Activated CD4-positive, alpha-beta memory T cell treated with anti-CD3 and anti-CD28 coated beads for 36 hours (primary cell): Measurements from ENCODE around the gene CALR. TPM values are rescaled to one million over a fixed set of nuclear protein-coding genes. Genes with fewer than 3 reads are reported as not detected.
"Not testable (repeated sequence)": the region's sequence is repeated elsewhere in the genome, so short reads cannot be mapped to it uniquely, and the experiment has no call there.

Experiments used
- CTCF ChIA-PET: fragments of 350-600 bp; sonication (Branson Sonifier 250); formaldehyde crosslinking; loops from one replicate; lab custom pipeline; 2021; ENCODE audit warnings: antibody characterized with exemption, inconsistent platforms; lab: Charles Lee
- POLR2A ChIA-PET: fragments of 350-600 bp; sonication (Branson Sonifier 250); formaldehyde crosslinking; loops from one replicate; lab custom pipeline; 2021; ENCODE audit warnings: antibody characterized with exemption; lab: Charles Lee
- DNase-seq: peaks from one replicate; pipeline ENCODE4 v3.0.0-alpha.2; 2020
- H3K27ac Mint-ChIP-seq: one replicate; pipeline ENCODE4 v1.8.0; 2021; ENCODE audit warnings: mixed read lengths
- H3K27me3 Mint-ChIP-seq: one replicate; pipeline ENCODE4 v1.8.0; 2021; ENCODE audit warnings: mixed read lengths
- H3K36me3 Mint-ChIP-seq: one replicate; pipeline ENCODE4 v1.8.0; 2021; ENCODE audit warnings: mixed read lengths
- H3K4me1 Mint-ChIP-seq: one replicate; pipeline ENCODE4 v1.8.0; 2021; ENCODE audit warnings: low read depth, mixed read lengths
- H3K4me3 Mint-ChIP-seq: one replicate; pipeline ENCODE4 v1.8.0; 2021; ENCODE audit warnings: mild to moderate bottlenecking, mixed read lengths
- H3K9me3 Mint-ChIP-seq: one replicate; pipeline ENCODE4 v1.8.0; 2021; ENCODE audit warnings: mixed read lengths
- intact Hi-C: fragments of 100-400 bp; cut with micrococcal nuclease; formaldehyde crosslinking; loops from one replicate; pipeline ENCODE4 v1.15.1; 2023
- total RNA-seq, 2 experiments: library from RNA; stranded (reverse); gene quantifications; one replicate each; pipeline ENCODE4 v1.2.3, GENCODE V29; 2021

CALR gene
- total RNA-seq: 100 to 1,000 TPM; 625 to 642 TPM

- H3K27me3 Mint-ChIP-seq: no peaks in the 10 kb centered on the region
- peaks cover 48% of the 10 kb centered on the region for H3K36me3 Mint-ChIP-seq
- H3K27ac Mint-ChIP-seq: peak within 1 kb of the TSS; percentile 95
- H3K4me1 Mint-ChIP-seq: peaks cover 50% of the 10 kb centered on the region
- H3K4me3 Mint-ChIP-seq: peak within 1 kb of the TSS; percentile 98
- ChIA-PET POLR2A (interaction anchor here (0.9 to 2.7 kb wide), 6 partner anchors 12 to 242 kb away, joined by 3 to 10 read pairs (median 5); partner anchors contain the start of genes FBXW9 and GCDH), CTCF (interaction anchor here (0.5 to 1.3 kb wide), 3 partner anchors 27 to 53 kb away, joined by 3 to 6 read pairs (median 6); no protein-coding TSS in a partner anchor)
- intact Hi-C loops: loop anchor here (1.0 to 5.0 kb wide), 8 partner anchors 8 to 326 kb away; partner anchors contain the start of genes GCDH, GET3, IER2 and JUNB
- H3K9me3 Mint-ChIP-seq: no peaks in the 10 kb centered on the region
- peak; percentile 99 for DNase-seq
Measured at GRCh38 chr19:12937927-12938778, at the start of gene CALR. CALR (plus strand) TSS chr19:12938609; CDS start chr19:12938680, 71 bp downstream.

- H3K27me3 Mint-ChIP-seq, H3K36me3 Mint-ChIP-seq, intact Hi-C loops, DNase-seq, H3K9me3 Mint-ChIP-seq: not testable (repeated sequence)
- POLR2A ChIA-PET: interaction anchor here (0.8 to 1.4 kb wide), 10 partner anchors 8 to 156 kb away, joined by 3 to 6 read pairs (median 4); partner anchors contain the start of genes CALR, DNASE2 and TRIR
- Mint-ChIP-seq H3K4me1 (peaks cover 29% of the 10 kb centered on the region), H3K4me3 (peak overlapping the region; percentile 99), H3K27ac (peak overlapping the region; percentile 80)
- CTCF ChIA-PET: interaction anchor here (0.7 to 2.0 kb wide), 12 partner anchors 8 to 219 kb away, joined by 3 to 19 read pairs (median 4); partner anchors contain the start of genes DNASE2, SYCE2 and TRIR
Measured at GRCh38 chr19:12890299-12890786, 48.1 kb upstream of the CALR start.

- ChIA-PET POLR2A (interaction anchor here (0.6 to 1.4 kb wide), 11 partner anchors 8 to 732 kb away, joined by 3 to 6 read pairs (median 4); partner anchors contain the start of genes CALR, DNASE2 and TRIR), CTCF (interaction anchor here (0.7 to 2.0 kb wide), 13 partner anchors 9 to 219 kb away, joined by 3 to 19 read pairs (median 4); partner anchors contain the start of genes DNASE2, SYCE2 and TRIR)
- no peaks in the 10 kb centered on the region for H3K9me3 Mint-ChIP-seq
- peaks cover 29% of the 10 kb centered on the region for H3K4me1 Mint-ChIP-seq
- peak within 1 kb of the TSS; percentile 81 for H3K27ac Mint-ChIP-seq
- H3K4me3 Mint-ChIP-seq: peak within 1 kb of the TSS; percentile 99
- intact Hi-C loops: loop anchor here (1.0 kb wide), 2 partner anchors 28 to 47 kb away; partner anchors contain the start of genes CALR and SYCE2
- H3K27me3 Mint-ChIP-seq: no peaks in the 10 kb centered on the region
- peaks cover 8% of the 10 kb centered on the region for H3K36me3 Mint-ChIP-seq
- DNase-seq: peak; percentile 98
Measured at GRCh38 chr19:12890787-12891552, 47.4 kb upstream of the CALR start, which contains the start of gene GCDH. GCDH (plus strand) TSS chr19:12891160; CDS start chr19:12891305, 145 bp downstream.

- CTCF ChIA-PET: interaction anchor here (0.8 to 2.0 kb wide), 8 partner anchors 10 to 134 kb away, joined by 3 to 19 read pairs (median 5); partner anchors contain the start of gene DNASE2
- Mint-ChIP-seq H3K27ac (peak overlapping the region; percentile 81), H3K4me1 (peaks cover 25% of the 10 kb centered on the region), H3K27me3 (no peaks in the 10 kb centered on the region), H3K9me3 (no peaks in the 10 kb centered on the region), H3K4me3 (peak overlapping the region; percentile 99), H3K36me3 (peaks cover 8% of the 10 kb centered on the region)
- intact Hi-C loops: loop anchor here (1.0 kb wide), 2 partner anchors 28 to 47 kb away; partner anchors contain the start of genes CALR and SYCE2
- no peak for DNase-seq
- POLR2A ChIA-PET: interaction anchor here (0.6 to 1.1 kb wide), 7 partner anchors 10 to 732 kb away, joined by 3 to 6 read pairs (median 4); partner anchors contain the start of genes CALR, DNASE2 and TRIR
Measured at GRCh38 chr19:12891553-12892021, 46.8 kb upstream of the CALR start.

- DNase-seq: no peak
- H3K9me3 Mint-ChIP-seq: no peaks in the 10 kb centered on the region
- ChIA-PET CTCF (interaction anchor here (1.2 to 1.3 kb wide), 2 partner anchors 9 to 72 kb away, joined by 3 to 4 read pairs; no protein-coding TSS in a partner anchor), POLR2A (no interaction called here)
- peaks cover 24% of the 10 kb centered on the region for H3K4me1 Mint-ChIP-seq
- H3K27me3 Mint-ChIP-seq: no peaks in the 10 kb centered on the region
- H3K27ac Mint-ChIP-seq: no peak overlapping the region
- H3K4me3 Mint-ChIP-seq: no peak overlapping the region
- intact Hi-C loops: no loop called here
- H3K36me3 Mint-ChIP-seq: peaks cover 12% of the 10 kb centered on the region
Measured at GRCh38 chr19:12893582-12893981, 44.8 kb upstream of the CALR start.

GRCh38 chr19:12896460-12896859 is 41.9 kb upstream of the CALR start:
- ChIA-PET POLR2A (no interaction called here), CTCF (no interaction called here)
- Mint-ChIP-seq H3K4me3 (no peak overlapping the region), H3K27ac (no peak overlapping the region), H3K4me1 (peaks cover 13% of the 10 kb centered on the region), H3K9me3 (no peaks in the 10 kb centered on the region), H3K36me3 (peaks cover 12% of the 10 kb centered on the region), H3K27me3 (no peaks in the 10 kb centered on the region)
- intact Hi-C loops: no loop called here
- no peak for DNase-seq

GRCh38 chr19:12899891-12900518 is 38.4 kb upstream of the CALR start:
- H3K36me3 Mint-ChIP-seq: peaks cover 4% of the 10 kb centered on the region
- no peak overlapping the region for H3K4me3 Mint-ChIP-seq
- H3K4me1 Mint-ChIP-seq: peaks cover 4% of the 10 kb centered on the region
- no peaks in the 10 kb centered on the region for H3K27me3 Mint-ChIP-seq
- H3K27ac Mint-ChIP-seq: peak overlapping the region; percentile 35
- intact Hi-C loops: no loop called here
- CTCF ChIA-PET: interaction anchor here (1.5 kb wide), 1 partner anchor 143 kb away, joined by 4 read pairs; no protein-coding TSS in a partner anchor
- POLR2A ChIA-PET: interaction anchor here (1.4 kb wide), 1 partner anchor 19 kb away, joined by 3 read pairs; the partner anchor contains the start of gene SYCE2
- H3K9me3 Mint-ChIP-seq: no peaks in the 10 kb centered on the region
- DNase-seq: peak; percentile 41

- intact Hi-C loops: no loop called here
- ChIA-PET CTCF (interaction anchor here (1.3 kb wide), 1 partner anchor 58 kb away, joined by 4 read pairs; no protein-coding TSS in a partner anchor), POLR2A (no interaction called here)
- no peaks in the 10 kb centered on the region for H3K36me3 Mint-ChIP-seq
- DNase-seq: no peak
- H3K27ac Mint-ChIP-seq: no peak overlapping the region
- no peaks in the 10 kb centered on the region for H3K4me1 Mint-ChIP-seq
- H3K4me3 Mint-ChIP-seq: no peak overlapping the region
- H3K9me3 Mint-ChIP-seq: no peaks in the 10 kb centered on the region
- no peaks in the 10 kb centered on the region for H3K27me3 Mint-ChIP-seq
Measured at GRCh38 chr19:12907166-12907565, 31.2 kb upstream of the CALR start.

GRCh38 chr19:12912571-12912970 is 25.8 kb upstream of the CALR start:
- Mint-ChIP-seq H3K4me3 (no peak overlapping the region), H3K27ac (no peak overlapping the region), H3K36me3 (no peaks in the 10 kb centered on the region), H3K27me3 (no peaks in the 10 kb centered on the region), H3K9me3 (no peaks in the 10 kb centered on the region), H3K4me1 (peaks cover 11% of the 10 kb centered on the region)
- ChIA-PET CTCF (interaction anchor here (0.7 to 2.6 kb wide), 3 partner anchors 21 to 1660 kb away, joined by 3 to 12 read pairs (median 5); partner anchors contain the start of gene GCDH), POLR2A (interaction anchor here (0.6 kb wide), 2 partner anchors 243 to 1353 kb away, joined by 3 read pairs; no protein-coding TSS in a partner anchor)
- DNase-seq: no peak
- intact Hi-C loops: no loop called here

GRCh38 chr19:12913011-12913561 is 25.3 kb upstream of the CALR start:
- intact Hi-C loops: no loop called here

More at GRCh38 chr19:12913011-12913561, 25.3 kb upstream of the CALR start:
- no peaks in the 10 kb centered on the region for H3K9me3 Mint-ChIP-seq
- H3K27ac Mint-ChIP-seq: no peak overlapping the region
- no peaks in the 10 kb centered on the region for H3K36me3 Mint-ChIP-seq
- CTCF ChIA-PET: interaction anchor here (0.6 to 2.6 kb wide), 5 partner anchors 22 to 1660 kb away, joined by 3 to 12 read pairs (median 5); partner anchors contain the start of gene GCDH
- POLR2A ChIA-PET: interaction anchor here (0.6 to 1.3 kb wide), 4 partner anchors 22 to 1354 kb away, joined by 3 to 4 read pairs (median 4); partner anchors contain the start of genes GCDH and RNASEH2A
- H3K4me1 Mint-ChIP-seq: peaks cover 11% of the 10 kb centered on the region
- no peaks in the 10 kb centered on the region for H3K27me3 Mint-ChIP-seq
- H3K4me3 Mint-ChIP-seq: no peak overlapping the region
- no peak for DNase-seq
